ENCODE measurements around the gene CIAO3.
"Not testable (repeated sequence)": the region's sequence is repeated elsewhere in the genome, so short reads cannot be mapped to it uniquely, and the experiment has no call there.

The CIAO3 gene

GRCh38 chr16:762595-763268 is 21.9 kb upstream of the CIAO3 start:
- peaks cover 32% of the 10 kb centered on the region for H3K4me1 ChIP-seq (ENCODE audit: control insufficient read depth, insufficient read depth, low read length)
- no peaks in the 10 kb centered on the region for H3K9me3 ChIP-seq (ENCODE audit: control insufficient read depth, low read length)
- H3K9ac ChIP-seq (ENCODE audit: low read length): no peak overlapping the region
- no peak overlapping the region for H3K4me3 ChIP-seq (ENCODE audit: low read length)
- H3K27me3 ChIP-seq (ENCODE audit: control insufficient read depth, insufficient read depth, low read length): peaks cover 8% of the 10 kb centered on the region
- no peaks in the 10 kb centered on the region for H3K36me3 ChIP-seq (ENCODE audit: control insufficient read depth, insufficient read depth, low read length)

GRCh38 chr16:761625-762513 is 21.1 kb upstream of the CIAO3 start:
- Histone ChIP-seq H3K9ac (ENCODE audit: low read length) (no peak overlapping the region), H3K36me3 (ENCODE audit: control insufficient read depth, insufficient read depth, low read length) (no peaks in the 10 kb centered on the region), H3K27me3 (ENCODE audit: control insufficient read depth, insufficient read depth, low read length) (peaks cover 8% of the 10 kb centered on the region), H3K4me3 (ENCODE audit: low read length) (no peak overlapping the region), H3K4me1 (ENCODE audit: control insufficient read depth, insufficient read depth, low read length) (peaks cover 32% of the 10 kb centered on the region), H3K9me3 (ENCODE audit: control insufficient read depth, low read length) (no peaks in the 10 kb centered on the region)

- Histone ChIP-seq H3K4me3 (ENCODE audit: low read length) (no peak within 1 kb of the TSS), H3K9ac (ENCODE audit: low read length) (no peak within 1 kb of the TSS), H3K9me3 (ENCODE audit: control insufficient read depth, low read length) (no peaks in the 10 kb centered on the region), H3K4me1 (ENCODE audit: control insufficient read depth, insufficient read depth, low read length) (peaks cover 32% of the 10 kb centered on the region), H3K27me3 (ENCODE audit: control insufficient read depth, insufficient read depth, low read length) (peaks cover 8% of the 10 kb centered on the region), H3K36me3 (ENCODE audit: control insufficient read depth, insufficient read depth, low read length) (no peaks in the 10 kb centered on the region)
These were observed 19.9 kb upstream of the CIAO3 start, which contains the start of gene MSLN for GRCh38 chr16:760545-761343. MSLN (plus strand) TSS chr16:760734; CDS start chr16:762681, 1,947 bp downstream.

DNA sequence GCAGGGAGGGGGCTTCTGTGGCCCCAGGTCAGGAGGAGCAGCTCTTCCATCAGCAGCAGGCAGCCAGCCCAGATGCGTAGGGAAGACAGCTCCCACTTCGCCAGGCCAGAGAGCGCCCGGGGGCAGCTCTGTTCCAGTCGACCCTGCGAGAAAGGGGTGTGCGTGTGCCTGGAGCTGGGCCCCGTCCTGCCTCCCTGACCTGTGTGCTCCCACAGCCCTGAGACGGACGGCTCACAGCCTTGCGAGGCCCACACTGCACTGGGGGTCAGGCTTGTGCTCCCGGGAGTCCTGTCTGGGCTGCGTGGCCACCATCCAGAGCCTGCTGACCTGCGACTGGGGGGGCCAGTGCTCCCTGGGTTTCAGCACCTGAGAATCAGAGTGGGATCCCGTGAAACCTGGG is 19.3 kb upstream of the CIAO3 start:
- Histone ChIP-seq H3K9ac (ENCODE audit: low read length) (no peak overlapping the region), H3K4me3 (ENCODE audit: low read length) (no peak overlapping the region), H3K27me3 (ENCODE audit: control insufficient read depth, insufficient read depth, low read length) (peaks cover 8% of the 10 kb centered on the region), H3K4me1 (ENCODE audit: control insufficient read depth, insufficient read depth, low read length) (peaks cover 32% of the 10 kb centered on the region), H3K9me3 (ENCODE audit: control insufficient read depth, low read length) (no peaks in the 10 kb centered on the region), H3K36me3 (ENCODE audit: control insufficient read depth, insufficient read depth, low read length) (no peaks in the 10 kb centered on the region)

GRCh38 chr16:759110-759910 is 18.5 kb upstream of the CIAO3 start:
- Histone ChIP-seq H3K27me3 (ENCODE audit: control insufficient read depth, insufficient read depth, low read length) (peaks cover 8% of the 10 kb centered on the region), H3K9ac (ENCODE audit: low read length) (no peak overlapping the region), H3K9me3 (ENCODE audit: control insufficient read depth, low read length) (no peaks in the 10 kb centered on the region), H3K4me1 (ENCODE audit: control insufficient read depth, insufficient read depth, low read length) (peaks cover 32% of the 10 kb centered on the region), H3K36me3 (ENCODE audit: control insufficient read depth, insufficient read depth, low read length) (no peaks in the 10 kb centered on the region), H3K4me3 (ENCODE audit: low read length) (no peak overlapping the region)

DNA sequence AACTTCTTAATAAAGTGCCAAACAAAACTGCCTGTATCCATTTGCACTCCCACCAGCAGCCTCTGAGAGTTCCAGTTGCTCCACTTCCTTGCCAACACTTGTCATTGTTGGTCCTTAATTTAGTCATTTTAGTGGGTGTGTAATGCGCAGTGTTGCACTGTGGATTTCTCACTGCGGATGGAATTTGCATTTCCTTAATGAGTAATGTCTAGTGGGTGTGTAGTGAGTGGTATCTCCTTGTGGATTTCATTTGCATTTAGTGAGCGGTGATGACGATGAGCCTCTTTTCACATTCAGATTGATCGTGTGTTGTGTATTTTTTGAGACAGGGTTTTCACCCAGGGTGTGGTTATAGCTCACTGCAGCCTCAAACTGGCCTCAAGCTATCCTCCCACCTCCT is 15.6 kb upstream of the CIAO3 start:
- H3K36me3 ChIP-seq (ENCODE audit: control insufficient read depth, insufficient read depth, low read length): no peaks in the 10 kb centered on the region
- no peak overlapping the region for H3K4me3 ChIP-seq (ENCODE audit: low read length)
- no peaks in the 10 kb centered on the region for H3K9me3 ChIP-seq (ENCODE audit: control insufficient read depth, low read length)
- H3K4me1 ChIP-seq (ENCODE audit: control insufficient read depth, insufficient read depth, low read length): peaks cover 30% of the 10 kb centered on the region
- peaks cover 11% of the 10 kb centered on the region for H3K27me3 ChIP-seq (ENCODE audit: control insufficient read depth, insufficient read depth, low read length)
- H3K9ac ChIP-seq (ENCODE audit: low read length): no peak overlapping the region

GRCh38 chr16:754656-755055 is 13.9 kb upstream of the CIAO3 start:
- H3K4me3 ChIP-seq (ENCODE audit: low read length): no peak overlapping the region
- H3K36me3 ChIP-seq (ENCODE audit: control insufficient read depth, insufficient read depth, low read length): no peaks in the 10 kb centered on the region
- H3K27me3 ChIP-seq (ENCODE audit: control insufficient read depth, insufficient read depth, low read length): peaks cover 15% of the 10 kb centered on the region
- H3K9me3 ChIP-seq (ENCODE audit: control insufficient read depth, low read length): no peaks in the 10 kb centered on the region
- H3K4me1 ChIP-seq (ENCODE audit: control insufficient read depth, insufficient read depth, low read length): peaks cover 12% of the 10 kb centered on the region
- no peak overlapping the region for H3K9ac ChIP-seq (ENCODE audit: low read length)

- H3K9ac ChIP-seq (ENCODE audit: low read length); H3K4me1 ChIP-seq (ENCODE audit: control insufficient read depth, insufficient read depth, low read length); H3K36me3 ChIP-seq (ENCODE audit: control insufficient read depth, insufficient read depth, low read length); H3K9me3 ChIP-seq (ENCODE audit: control insufficient read depth, low read length); H3K4me3 ChIP-seq (ENCODE audit: low read length): not testable (repeated sequence)
- H3K27me3 ChIP-seq (ENCODE audit: control insufficient read depth, insufficient read depth, low read length): peaks cover 15% of the 10 kb centered on the region
These were observed 13.4 kb upstream of the CIAO3 start for GRCh38 chr16:754121-754607.

GRCh38 chr16:752007-752312 is 11.2 kb upstream of the CIAO3 start:
- Histone ChIP-seq H3K9ac (ENCODE audit: low read length) (no peak overlapping the region), H3K4me3 (ENCODE audit: low read length) (no peak overlapping the region), H3K36me3 (ENCODE audit: control insufficient read depth, insufficient read depth, low read length) (no peaks in the 10 kb centered on the region), H3K4me1 (ENCODE audit: control insufficient read depth, insufficient read depth, low read length) (peaks cover 5% of the 10 kb centered on the region), H3K27me3 (ENCODE audit: control insufficient read depth, insufficient read depth, low read length) (peaks cover 15% of the 10 kb centered on the region), H3K9me3 (ENCODE audit: control insufficient read depth, low read length) (no peaks in the 10 kb centered on the region)

DNA sequence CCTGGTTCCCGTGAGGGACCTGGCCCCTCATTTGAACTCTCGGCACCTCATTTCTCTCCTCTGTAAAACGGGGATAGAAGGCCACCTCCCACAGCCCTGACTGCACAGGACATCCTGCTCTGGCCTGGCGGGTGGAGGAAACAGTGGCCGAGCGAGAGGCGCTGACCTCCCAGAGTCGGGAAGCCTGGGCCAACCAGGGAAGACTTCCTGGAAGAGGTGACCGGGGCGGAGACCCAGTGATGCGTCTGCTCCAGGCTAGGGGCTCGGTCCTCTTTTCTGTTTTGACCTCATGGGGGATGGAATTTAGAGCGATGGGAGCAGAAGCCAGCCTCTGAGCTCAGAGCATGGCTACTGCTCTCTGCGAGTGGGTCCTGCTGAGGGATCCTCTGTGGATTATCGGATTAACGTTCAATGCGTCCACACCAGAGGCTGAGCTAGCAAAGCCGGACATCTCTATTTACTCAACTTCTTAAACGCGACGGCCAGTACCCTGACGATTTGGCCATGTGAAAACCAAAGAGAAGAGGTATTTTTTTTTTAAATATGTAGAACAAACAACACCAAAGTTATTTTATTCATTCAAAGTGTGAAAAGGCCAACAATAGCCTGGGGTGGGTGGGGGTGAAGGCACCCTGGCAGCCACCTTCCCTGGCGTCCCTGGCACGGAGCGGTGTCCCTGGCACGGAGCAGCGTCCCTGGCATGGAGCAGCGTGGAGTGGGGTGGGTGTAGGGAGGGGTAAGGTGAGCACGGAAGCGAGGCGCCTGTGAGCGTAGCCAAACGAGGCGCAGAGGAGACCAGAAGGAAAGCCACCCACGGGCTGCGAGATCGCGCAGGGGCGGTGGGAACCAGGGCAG is 10.6 kb upstream of the CIAO3 start:
- no peak overlapping the region for H3K9ac ChIP-seq (ENCODE audit: low read length)
- peaks cover 15% of the 10 kb centered on the region for H3K27me3 ChIP-seq (ENCODE audit: control insufficient read depth, insufficient read depth, low read length)
- H3K9me3 ChIP-seq (ENCODE audit: control insufficient read depth, low read length): no peaks in the 10 kb centered on the region
- peaks cover 5% of the 10 kb centered on the region for H3K4me1 ChIP-seq (ENCODE audit: control insufficient read depth, insufficient read depth, low read length)
- H3K4me3 ChIP-seq (ENCODE audit: low read length): no peak overlapping the region
- H3K36me3 ChIP-seq (ENCODE audit: control insufficient read depth, insufficient read depth, low read length): no peaks in the 10 kb centered on the region

- Histone ChIP-seq H3K9me3 (ENCODE audit: control insufficient read depth, low read length) (no peaks in the 10 kb centered on the region), H3K9ac (ENCODE audit: low read length) (no peak overlapping the region), H3K27me3 (ENCODE audit: control insufficient read depth, insufficient read depth, low read length) (peaks cover 15% of the 10 kb centered on the region), H3K4me3 (ENCODE audit: low read length) (no peak overlapping the region), H3K4me1 (ENCODE audit: control insufficient read depth, insufficient read depth, low read length) (peaks cover 5% of the 10 kb centered on the region), H3K36me3 (ENCODE audit: control insufficient read depth, insufficient read depth, low read length) (no peaks in the 10 kb centered on the region)
These were observed 9.7 kb upstream of the CIAO3 start for GRCh38 chr16:750485-750884.

All from mucosa of stomach (tissue), 1 donor.